HL-60 (cell line): ENCODE results near the gene GNG2.

Experiments used
- CTCF ChIP-seq: IDR thresholded peaks from one replicate; pipeline ENCODE4 v1.5.1; 2011; ENCODE audit warnings: low read length, control low read depth, inconsistent platforms; ENCODE audit not compliant: insufficient read depth
- GABPA ChIP-seq: IDR thresholded peaks from 2 replicates; pipeline ENCODE4 v1.6.1; 2012; ENCODE audit warnings: low read depth
- POLR2AphosphoS5 ChIP-seq: IDR thresholded peaks from 2 replicates; pipeline ENCODE4 v1.6.1; 2012; ENCODE audit warnings: low read depth
- REST ChIP-seq: IDR thresholded peaks from 2 replicates; pipeline ENCODE4 v1.6.1; 2012; ENCODE audit warnings: low read depth; ENCODE audit not compliant: insufficient replicate concordance
- SPI1 ChIP-seq: IDR thresholded peaks from 2 replicates; pipeline ENCODE4 v1.6.1; 2012; ENCODE audit warnings: low read depth, mild to moderate bottlenecking, borderline replicate concordance

- TF ChIP-seq POLR2AphosphoS5 (no peak), CTCF (no peak), REST (no peak), GABPA (no peak), SPI1 (no peak)
Measured at GRCh38 chr14:51859131-51859530, 1.3 kb upstream of the GNG2 start.
